HG03135 (cell line): ENCODE measurements around the gene INTS4.
"Not testable (repeated sequence)": the region's sequence is repeated elsewhere in the genome, so short reads cannot be mapped to it uniquely, and the experiment has no call there.

ENCODE experiments used
- ATAC-seq: cut with Tn5 transposase; IDR thresholded peaks from one replicate; pipeline ENCODE4 v1.9.1; 2021; ENCODE audit warnings: mild to moderate bottlenecking, moderate library complexity; ENCODE audit not compliant: unreplicated experiment

Gene INTS4

DNA sequence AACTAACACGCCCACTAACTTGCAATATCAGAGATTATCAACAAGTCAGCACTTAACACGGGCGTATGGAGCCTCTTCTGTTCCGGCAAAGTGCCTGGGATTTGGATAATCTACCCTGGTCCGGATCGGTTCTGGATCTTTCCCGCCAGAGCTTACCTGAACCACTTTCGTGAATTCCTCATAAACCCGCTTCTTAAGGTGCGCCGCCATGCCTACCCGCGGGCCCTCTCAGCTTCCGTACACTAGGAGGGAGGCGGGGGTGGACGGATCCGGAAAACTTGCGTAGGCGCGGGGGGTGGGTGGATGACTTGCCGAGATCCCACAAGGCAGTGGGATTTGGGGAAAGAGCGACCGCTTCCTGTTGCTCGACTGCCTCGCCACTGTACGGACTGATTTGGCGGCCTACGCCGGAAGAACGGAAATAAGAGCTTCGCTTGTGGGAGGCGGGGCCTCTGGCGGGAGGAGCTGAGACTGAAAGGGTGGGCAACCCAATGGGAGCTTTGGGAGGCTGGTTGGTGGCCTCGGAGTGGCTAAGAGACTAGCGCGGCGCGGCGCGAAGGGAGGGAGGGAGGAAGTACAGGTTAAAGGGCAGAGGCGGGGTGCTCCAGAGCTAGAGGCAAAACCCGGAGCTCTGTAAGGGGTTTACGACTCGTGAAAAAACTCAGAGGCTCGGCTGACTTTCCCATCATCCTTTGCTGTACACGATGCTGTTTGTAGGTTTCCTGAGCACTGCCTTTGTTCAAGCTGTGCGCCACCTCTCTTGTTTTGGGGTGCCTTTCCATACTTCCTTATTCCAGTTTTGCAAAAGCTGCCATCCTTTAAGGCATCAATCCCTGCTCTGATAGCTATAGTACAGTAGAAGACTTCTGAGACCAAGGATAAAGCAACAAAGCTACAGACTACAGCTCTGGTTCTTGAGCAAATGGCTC, at the start of gene INTS4:
Gene INTS4 (minus strand): TSS at position 235 of the 929 bp plus-strand sequence. CDS start 25 bp downstream, at position 210.
- ATAC-seq, result peak; percentile 98

DNA sequence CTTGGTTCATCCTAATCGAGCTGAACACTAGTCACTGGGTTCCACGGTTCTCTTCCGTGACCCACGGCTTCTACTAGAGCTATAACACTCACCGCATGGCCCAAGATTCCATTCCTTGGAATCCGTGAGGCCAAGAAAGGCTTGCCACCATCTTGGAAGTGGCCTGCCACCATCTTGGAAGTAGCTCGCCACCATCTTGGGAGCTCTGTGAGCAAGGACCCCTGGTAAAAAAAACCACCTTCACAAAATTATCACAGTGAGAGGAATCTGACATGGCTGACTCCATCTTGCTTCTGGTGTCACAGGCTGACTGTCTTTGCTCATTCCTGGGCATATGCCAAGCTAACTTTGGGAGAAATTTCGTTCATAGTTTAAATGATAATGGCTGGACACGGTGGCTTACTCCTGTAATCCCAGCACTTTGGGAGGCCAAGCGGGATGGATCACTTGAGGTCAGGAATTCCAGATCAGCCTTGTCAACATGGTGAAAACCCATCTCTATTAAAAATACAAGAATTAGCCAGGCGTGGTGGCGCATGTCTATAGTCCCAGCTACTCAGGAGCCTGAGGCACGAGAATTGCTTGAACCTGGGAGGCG, 47.5 kb upstream of the INTS4 start:
- no peak for ATAC-seq

DNA sequence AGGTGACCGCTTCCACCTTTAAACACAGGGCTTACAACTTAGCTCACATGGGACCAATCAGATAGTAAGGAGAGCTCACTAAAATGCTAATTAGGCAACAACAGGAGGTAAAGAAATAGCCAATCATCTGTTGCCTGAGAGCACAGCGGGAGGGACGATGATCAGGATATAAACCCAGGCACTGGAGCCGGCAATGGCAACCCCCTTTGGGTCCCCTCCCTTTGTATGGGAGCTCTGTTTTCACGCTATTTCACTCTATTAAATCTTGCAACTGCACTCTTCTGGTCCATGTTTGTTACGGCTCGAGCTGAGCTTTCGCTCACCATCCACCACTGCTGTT, 46.9 kb upstream of the INTS4 start:
- ATAC-seq, result not testable (repeated sequence)

- no peak for ATAC-seq
These were observed 46.4 kb upstream of the INTS4 start for GRCh38 chr11:78040691-78041379.

DNA sequence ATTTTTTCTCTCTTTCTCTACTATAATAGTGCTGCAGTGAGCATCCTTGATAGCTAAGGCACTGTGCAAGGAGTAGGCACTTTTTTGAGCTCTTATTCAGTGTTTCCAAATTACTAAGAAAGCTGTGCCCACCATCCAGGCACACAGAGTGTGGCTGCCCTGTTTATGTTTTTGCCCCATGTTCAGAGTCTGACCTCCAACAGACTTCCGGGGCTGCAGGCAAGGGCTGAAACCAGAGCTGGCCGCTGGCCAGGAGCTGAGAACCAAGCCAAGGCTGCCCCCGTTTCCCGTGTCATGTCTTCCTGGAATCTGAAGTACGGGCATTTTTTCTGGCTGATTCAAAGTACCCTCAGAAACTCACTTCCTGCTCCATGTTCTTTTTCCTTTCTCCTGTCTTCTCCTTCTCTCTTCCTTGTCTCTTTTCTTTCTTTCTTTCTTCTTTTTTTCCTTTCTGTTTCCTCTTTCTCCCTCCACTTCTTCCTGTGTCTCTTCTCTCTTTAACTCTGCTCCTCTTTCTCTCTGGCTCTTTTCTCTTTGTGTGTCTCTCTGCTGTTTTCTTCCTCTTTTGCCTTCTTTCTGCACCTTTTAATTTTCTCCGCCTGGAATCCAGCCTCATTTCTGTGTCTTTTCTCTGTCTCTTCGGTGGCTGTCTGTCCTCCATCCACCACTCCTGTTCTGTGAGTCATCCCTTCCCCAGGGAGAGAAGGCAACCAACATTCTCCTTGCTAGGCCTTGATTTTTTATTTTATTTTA, 45.6 kb upstream of the INTS4 start:
- no peak for ATAC-seq

DNA sequence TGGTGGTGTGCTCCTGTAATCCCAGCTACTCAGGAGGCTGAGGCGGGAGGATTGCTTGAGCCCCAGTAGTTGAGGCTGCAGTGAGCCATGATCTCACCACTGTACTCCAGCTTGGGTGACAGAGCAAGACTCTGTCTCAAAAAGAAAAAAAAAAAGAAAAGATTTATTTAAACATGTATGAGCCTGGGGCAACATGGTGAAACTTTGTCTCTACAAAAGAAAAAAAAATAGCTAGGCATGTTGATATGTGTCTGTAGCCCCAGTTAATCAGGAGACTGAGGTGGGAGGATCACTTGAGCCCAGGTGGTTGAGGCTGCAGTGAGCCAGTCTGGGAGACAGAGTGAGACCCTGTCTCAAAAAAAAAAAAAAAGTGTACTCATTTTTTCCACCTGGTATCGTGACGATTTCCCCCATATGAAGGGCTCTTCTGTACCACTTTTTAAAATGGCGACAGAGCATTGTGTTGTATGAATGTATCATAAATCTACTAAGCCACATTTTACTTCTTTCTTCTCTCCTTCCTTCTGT, 45.0 kb upstream of the INTS4 start:
- no peak for ATAC-seq

DNA sequence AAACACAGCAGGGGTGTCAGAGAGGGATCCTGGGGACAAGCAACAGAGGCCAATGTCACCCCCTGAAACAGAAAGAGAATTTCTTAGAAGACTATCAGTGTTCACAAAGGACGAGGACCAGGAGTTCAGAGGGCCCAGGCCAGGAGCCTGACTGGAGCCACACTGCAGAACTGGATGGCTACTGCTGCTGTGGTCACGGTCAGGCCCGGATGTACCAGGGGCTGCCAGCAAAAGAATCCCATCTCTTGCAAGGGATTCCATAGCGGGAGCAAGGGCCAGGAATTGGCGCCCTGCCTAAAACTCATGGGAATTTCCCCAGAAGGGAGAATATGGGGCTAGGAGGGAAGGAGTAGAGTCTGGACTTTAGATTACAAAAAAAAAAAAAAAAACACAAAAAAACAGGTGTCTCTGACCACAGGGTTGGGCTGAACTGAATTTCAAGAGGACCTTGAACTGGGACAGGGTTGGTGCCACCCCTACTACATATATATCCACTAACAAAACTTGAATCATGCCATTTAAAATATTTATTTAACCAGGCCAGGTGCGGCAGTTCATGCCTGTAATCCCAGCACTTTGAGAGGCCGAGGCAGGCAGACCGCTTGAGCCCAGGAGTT, 44.3 kb upstream of the INTS4 start:
- ATAC-seq, result no peak

DNA sequence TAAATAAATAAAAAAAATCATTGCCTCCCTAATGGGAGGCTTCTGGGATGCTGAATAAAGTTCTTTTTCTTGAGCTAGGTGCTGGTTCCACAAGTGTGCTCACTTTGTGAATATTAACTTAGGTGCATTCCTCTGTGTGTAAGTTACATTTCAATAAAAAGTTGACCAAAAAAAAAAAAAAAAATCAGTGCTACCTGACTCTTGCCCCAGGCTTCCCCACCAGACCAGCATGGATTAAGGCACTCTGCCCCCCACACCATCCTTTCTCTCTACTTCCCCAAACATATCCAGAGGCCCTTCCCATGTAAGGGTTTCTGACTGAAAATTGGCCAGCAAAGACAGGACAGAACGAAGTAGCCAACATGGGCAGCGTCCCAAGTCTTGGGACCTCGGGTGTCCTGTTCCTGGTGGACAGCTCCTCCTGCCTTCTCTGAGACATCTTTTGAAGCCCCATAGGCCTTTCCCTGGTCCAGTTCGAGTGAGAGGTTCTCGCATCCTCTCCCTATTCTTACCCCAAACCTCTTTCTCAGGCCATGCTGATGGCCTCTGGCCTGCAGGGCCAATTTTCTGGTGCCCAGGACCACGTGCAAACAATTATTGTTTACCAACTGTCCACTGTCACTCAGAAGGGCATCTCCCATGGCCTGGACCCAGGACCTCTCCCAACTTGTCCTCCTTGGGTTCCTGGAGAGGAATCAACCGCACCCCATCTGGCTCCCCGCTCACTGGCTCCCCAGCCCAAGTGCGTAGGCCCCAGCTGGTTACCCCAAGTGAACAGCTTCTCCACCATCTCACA, 43.6 kb upstream of the INTS4 start:
- no peak for ATAC-seq

GRCh38 chr11:78037056-78037455, 42.6 kb upstream of the INTS4 start:
- ATAC-seq, result no peak

GRCh38 chr11:78036313-78036712, 41.8 kb upstream of the INTS4 start:
- no peak for ATAC-seq

- ATAC-seq, result no peak
These were observed 40.2 kb upstream of the INTS4 start for GRCh38 chr11:78034623-78035022.

GRCh38 chr11:78033040-78033439, 38.6 kb upstream of the INTS4 start:
- ATAC-seq, result no peak

GRCh38 chr11:78032090-78032489, 37.6 kb upstream of the INTS4 start:
- no peak for ATAC-seq

- no peak for ATAC-seq
These were observed 37.2 kb upstream of the INTS4 start for GRCh38 chr11:78031629-78032028.

- no peak for ATAC-seq
These were observed 36.2 kb upstream of the INTS4 start for GRCh38 chr11:78030429-78031325.

GRCh38 chr11:78028423-78028822, 34.0 kb upstream of the INTS4 start:
- not testable (repeated sequence) for ATAC-seq

GRCh38 chr11:78027759-78028158, 33.3 kb upstream of the INTS4 start:
- no peak for ATAC-seq

GRCh38 chr11:78025378-78025777, 30.9 kb upstream of the INTS4 start:
- no peak for ATAC-seq

DNA sequence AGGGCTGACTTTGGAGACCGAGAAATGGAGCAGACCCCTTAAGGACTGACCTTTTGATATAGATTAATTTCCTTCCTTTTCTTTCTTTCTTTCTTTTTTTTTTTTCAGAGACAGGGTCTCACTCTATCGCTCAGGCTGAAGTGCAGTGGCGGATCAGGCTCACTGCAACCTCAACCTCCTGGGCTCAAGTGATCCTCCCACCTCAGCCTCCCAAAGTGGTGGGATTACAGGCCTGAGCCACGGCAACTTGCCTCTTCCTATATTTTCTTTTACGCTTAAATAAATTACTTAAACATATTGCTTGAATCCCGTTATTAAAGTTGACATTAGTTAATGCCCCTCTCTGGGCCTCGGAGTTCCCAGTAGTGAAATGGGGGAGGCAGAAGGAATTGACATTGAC, 29.0 kb upstream of the INTS4 start:
- ATAC-seq, result no peak
